GM18505 (cell line): ENCODE data around the gene PARVA.

ENCODE experiments used
- ATAC-seq: cut with Tn5 transposase; IDR thresholded peaks from one replicate; pipeline ENCODE4 v1.9.1; 2021; ENCODE audit not compliant: unreplicated experiment
- POLR2A ChIP-seq: IDR thresholded peaks from 4 replicates; pipeline ENCODE4 v1.6.1; 2011; ENCODE audit warnings: borderline replicate concordance; ENCODE audit not compliant: insufficient read depth, insufficient read length; ENCODE audit errors: extremely low read depth

The PARVA gene

GRCh38 chr11:12482839-12483238 lies 105.5 kb downstream of the PARVA start:
- no peak for TF ChIP-seq POLR2A
- ATAC-seq, result no peak

GRCh38 chr11:12483604-12484003 lies 106.2 kb downstream of the PARVA start:
- ATAC-seq, result no peak
- TF ChIP-seq POLR2A, result no peak

DNA sequence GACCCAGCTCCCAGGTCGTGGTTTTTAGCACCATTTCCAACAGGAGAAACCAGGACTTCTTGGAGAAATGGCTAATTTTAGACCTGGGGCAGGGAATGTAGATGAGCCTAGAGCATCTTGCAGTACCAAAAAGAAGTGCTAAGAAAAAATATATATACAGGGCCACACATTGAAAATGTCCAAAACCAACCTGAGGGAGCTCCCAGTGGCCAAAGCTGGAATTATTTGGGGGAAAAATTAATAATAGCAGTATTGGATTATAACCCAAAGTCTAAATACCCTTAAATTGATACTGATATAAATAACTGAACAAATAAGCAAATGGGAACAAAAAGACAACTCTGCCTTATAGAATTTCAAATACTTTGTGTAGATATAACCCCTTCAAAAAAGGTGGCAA lies 108.0 kb downstream of the PARVA start:
- TF ChIP-seq POLR2A, result no peak
- no peak for ATAC-seq

GRCh38 chr11:12489246-12489772 lies 111.9 kb downstream of the PARVA start:
- no peak for ATAC-seq
- no peak for TF ChIP-seq POLR2A

- TF ChIP-seq POLR2A, result no peak
- ATAC-seq, result no peak
Measured at GRCh38 chr11:12494699-12495098, 117.3 kb downstream of the PARVA start.

- ATAC-seq, result no peak
- no peak for TF ChIP-seq POLR2A
Measured at GRCh38 chr11:12496181-12497025, 119.0 kb downstream of the PARVA start.

DNA sequence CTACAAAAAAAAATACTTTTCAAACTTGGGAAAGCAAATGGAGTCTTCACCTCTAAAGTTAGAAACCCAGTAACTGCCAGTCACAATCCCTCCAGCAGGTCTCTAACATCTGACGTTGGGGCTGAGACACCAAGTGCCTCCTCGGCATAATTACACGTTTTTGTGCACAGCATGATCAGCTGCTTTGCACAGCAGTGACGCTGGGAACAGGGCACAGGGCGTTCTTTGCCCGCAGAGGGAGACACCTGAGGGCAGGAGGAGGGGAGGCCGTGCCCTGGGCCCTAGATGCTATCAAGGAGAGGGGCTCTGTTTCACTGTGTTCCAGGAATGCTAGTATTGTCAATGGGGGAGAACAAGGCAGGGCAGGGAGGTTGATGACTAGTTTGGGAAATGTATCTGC lies 120.1 kb downstream of the PARVA start:
- no peak for ATAC-seq
- TF ChIP-seq POLR2A, result no peak

GRCh38 chr11:12499071-12499470 lies 121.7 kb downstream of the PARVA start:
- no peak for TF ChIP-seq POLR2A
- no peak for ATAC-seq

DNA sequence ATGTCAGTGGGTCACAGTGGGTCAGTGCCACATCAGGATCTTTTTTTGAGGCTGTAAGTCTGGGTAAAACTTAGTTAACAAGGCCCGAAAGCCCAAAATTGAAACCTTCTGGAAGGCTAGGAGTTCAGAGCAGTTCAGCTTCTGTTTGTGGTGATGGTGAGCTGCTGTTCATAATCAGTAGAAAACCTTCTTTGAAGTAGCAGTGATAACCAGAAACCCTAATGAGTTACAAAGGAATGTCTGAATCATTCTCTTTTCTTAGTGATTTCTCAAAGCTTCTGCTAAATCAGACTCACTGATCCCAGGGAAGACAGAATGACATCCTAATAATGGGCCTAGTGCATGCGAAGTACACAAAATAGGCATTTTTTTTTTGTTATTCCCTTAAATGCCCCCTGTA lies 124.7 kb downstream of the PARVA start:
- no peak for ATAC-seq

GRCh38 chr11:12503039-12503484 lies 125.7 kb downstream of the PARVA start:
- no peak for ATAC-seq
- TF ChIP-seq POLR2A, result no peak

More for the DNA sequence above, 124.7 kb downstream of the PARVA start:
- no peak for TF ChIP-seq POLR2A

DNA sequence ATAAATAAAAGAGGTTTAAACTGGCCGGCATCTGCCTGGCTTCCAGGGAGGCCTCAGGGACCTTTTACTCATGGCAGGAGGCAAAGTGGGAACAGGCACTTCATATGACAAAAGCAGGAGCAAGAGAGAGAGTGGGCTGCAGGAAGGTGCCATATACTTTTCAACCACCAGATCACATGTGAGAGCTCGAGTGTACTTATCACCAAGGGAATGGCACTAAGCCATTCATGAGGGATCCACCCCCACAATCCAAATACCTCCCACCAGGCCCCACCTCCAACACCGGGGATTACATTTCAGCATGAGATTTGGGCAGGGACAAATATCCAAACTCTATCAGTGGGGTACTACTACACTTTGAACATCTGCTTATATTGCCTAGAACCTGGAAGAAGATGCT lies 126.5 kb downstream of the PARVA start:
- no peak for ATAC-seq
- TF ChIP-seq POLR2A, result no peak

DNA sequence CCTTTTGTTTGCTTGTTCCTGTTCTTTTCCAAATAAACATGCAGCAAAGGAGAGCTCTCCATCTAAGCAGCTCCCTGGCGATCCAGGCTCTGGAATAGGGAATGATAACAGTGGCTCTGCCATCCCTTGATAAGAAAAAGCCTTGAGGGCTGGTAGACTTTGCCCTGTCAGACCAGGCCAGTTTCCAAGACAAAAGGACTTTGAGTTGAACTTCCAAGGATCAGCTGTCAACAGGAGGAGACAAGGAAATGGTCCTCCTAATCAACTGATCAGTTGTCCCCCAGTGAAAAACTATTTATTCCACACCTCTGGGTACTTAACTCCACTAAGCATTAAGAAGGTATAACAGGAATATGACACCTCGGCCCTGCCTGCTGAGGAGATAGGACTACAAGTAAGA lies 127.8 kb downstream of the PARVA start:
- no peak for TF ChIP-seq POLR2A
- no peak for ATAC-seq

- no peak for ATAC-seq
- TF ChIP-seq POLR2A, result no peak
Measured at GRCh38 chr11:12506404-12506921, 129.1 kb downstream of the PARVA start.

- no peak for TF ChIP-seq POLR2A
- ATAC-seq, result no peak
Measured at GRCh38 chr11:12507391-12507790, 130.0 kb downstream of the PARVA start.
